IPS-18a (cell line): ENCODE data around the gene MYO7B.

ENCODE experiments used
- H3K27ac ChIP-seq: one replicate; pipeline ENCODE4 v1.5.1; 2013; ENCODE audit warnings: low read length
- H3K27me3 ChIP-seq: one replicate; pipeline ENCODE4 v1.6.1; 2013; ENCODE audit warnings: mild to moderate bottlenecking, low read length; ENCODE audit not compliant: control insufficient read depth, insufficient read depth
- H3K36me3 ChIP-seq: one replicate; pipeline ENCODE4 v1.6.1; 2013; ENCODE audit warnings: low read depth, low read length; ENCODE audit not compliant: control insufficient read depth
- H3K4me1 ChIP-seq: one replicate; pipeline ENCODE4 v1.6.1; 2013; ENCODE audit warnings: low read depth, low read length; ENCODE audit not compliant: control insufficient read depth
- H3K4me3 ChIP-seq: one replicate; pipeline ENCODE4 v1.5.1; 2013; ENCODE audit warnings: low read length
- H3K9ac ChIP-seq: one replicate; pipeline ENCODE4 v1.6.1; 2013; ENCODE audit warnings: mild to moderate bottlenecking, low read length, moderate library complexity
- H3K9me3 ChIP-seq: one replicate; pipeline ENCODE4 v1.6.1; 2013; ENCODE audit warnings: low read depth, low read length; ENCODE audit not compliant: control insufficient read depth

The MYO7B gene

GRCh38 chr2:127627740-127628571 is 92.5 kb downstream of the MYO7B start:
- no peaks in the 10 kb centered on the region for H3K9me3 ChIP-seq
- H3K27ac ChIP-seq, result no peak overlapping the region
- H3K27me3 ChIP-seq, result no peaks in the 10 kb centered on the region
- H3K36me3 ChIP-seq, result no peaks in the 10 kb centered on the region
- H3K4me3 ChIP-seq, result no peak overlapping the region
- H3K4me1 ChIP-seq, result no peaks in the 10 kb centered on the region
- H3K9ac ChIP-seq, result no peak overlapping the region

GRCh38 chr2:127628767-127629614 is 93.5 kb downstream of the MYO7B start:
- Histone ChIP-seq H3K36me3 (no peaks in the 10 kb centered on the region), H3K27ac (no peak overlapping the region), H3K27me3 (no peaks in the 10 kb centered on the region), H3K4me1 (no peaks in the 10 kb centered on the region), H3K9ac (no peak overlapping the region), H3K9me3 (no peaks in the 10 kb centered on the region), H3K4me3 (no peak overlapping the region)

- H3K9me3 ChIP-seq, result no peaks in the 10 kb centered on the region
- H3K27ac ChIP-seq, result no peak overlapping the region
- H3K27me3 ChIP-seq, result no peaks in the 10 kb centered on the region
- no peak overlapping the region for H3K9ac ChIP-seq
- H3K4me3 ChIP-seq, result no peak overlapping the region
- no peaks in the 10 kb centered on the region for H3K4me1 ChIP-seq
- H3K36me3 ChIP-seq, result no peaks in the 10 kb centered on the region
Measured at GRCh38 chr2:127629637-127630036, 94.2 kb downstream of the MYO7B start.

- Histone ChIP-seq H3K27me3 (no peaks in the 10 kb centered on the region), H3K9ac (no peak overlapping the region), H3K36me3 (no peaks in the 10 kb centered on the region), H3K4me3 (no peak overlapping the region), H3K27ac (no peak overlapping the region), H3K9me3 (no peaks in the 10 kb centered on the region), H3K4me1 (no peaks in the 10 kb centered on the region)
Measured at GRCh38 chr2:127630096-127630863, 94.8 kb downstream of the MYO7B start.

GRCh38 chr2:127630864-127631540 is 95.5 kb downstream of the MYO7B start:
- H3K36me3 ChIP-seq, result no peaks in the 10 kb centered on the region
- no peaks in the 10 kb centered on the region for H3K9me3 ChIP-seq
- H3K9ac ChIP-seq, result no peak overlapping the region
- H3K27me3 ChIP-seq, result no peaks in the 10 kb centered on the region
- no peaks in the 10 kb centered on the region for H3K4me1 ChIP-seq
- no peak overlapping the region for H3K27ac ChIP-seq
- no peak overlapping the region for H3K4me3 ChIP-seq

- Histone ChIP-seq H3K4me1 (no peaks in the 10 kb centered on the region), H3K36me3 (no peaks in the 10 kb centered on the region), H3K27me3 (no peaks in the 10 kb centered on the region), H3K9ac (no peak overlapping the region), H3K4me3 (no peak overlapping the region), H3K27ac (no peak overlapping the region), H3K9me3 (no peaks in the 10 kb centered on the region)
Measured at GRCh38 chr2:127631541-127631996, 96.1 kb downstream of the MYO7B start.

- Histone ChIP-seq H3K4me1 (no peaks in the 10 kb centered on the region), H3K9me3 (no peaks in the 10 kb centered on the region), H3K4me3 (no peak overlapping the region), H3K27ac (no peak overlapping the region), H3K27me3 (no peaks in the 10 kb centered on the region), H3K9ac (no peak overlapping the region), H3K36me3 (no peaks in the 10 kb centered on the region)
Measured at GRCh38 chr2:127631997-127632581, 96.6 kb downstream of the MYO7B start.

- H3K27ac ChIP-seq, result no peak overlapping the region
Measured at GRCh38 chr2:127632592-127633489, 97.4 kb downstream of the MYO7B start.

GRCh38 chr2:127633556-127634065 is 98.1 kb downstream of the MYO7B start:
- Histone ChIP-seq H3K4me1 (peaks cover 5% of the 10 kb centered on the region), H3K4me3 (no peak overlapping the region), H3K36me3 (no peaks in the 10 kb centered on the region), H3K9me3 (no peaks in the 10 kb centered on the region), H3K27ac (no peak overlapping the region), H3K9ac (no peak overlapping the region), H3K27me3 (no peaks in the 10 kb centered on the region)

More at GRCh38 chr2:127632592-127633489, 97.4 kb downstream of the MYO7B start:
- Histone ChIP-seq H3K9me3 (no peaks in the 10 kb centered on the region), H3K4me3 (no peak overlapping the region), H3K4me1 (peaks cover 5% of the 10 kb centered on the region), H3K36me3 (no peaks in the 10 kb centered on the region), H3K27me3 (no peaks in the 10 kb centered on the region), H3K9ac (no peak overlapping the region)

GRCh38 chr2:127634066-127634617 is 98.7 kb downstream of the MYO7B start:
- no peaks in the 10 kb centered on the region for H3K27me3 ChIP-seq
- no peak overlapping the region for H3K27ac ChIP-seq
- no peaks in the 10 kb centered on the region for H3K36me3 ChIP-seq
- H3K4me3 ChIP-seq, result no peak overlapping the region
- H3K9me3 ChIP-seq, result no peaks in the 10 kb centered on the region
- H3K9ac ChIP-seq, result no peak overlapping the region
- H3K4me1 ChIP-seq, result peaks cover 5% of the 10 kb centered on the region
